Measurements from ENCODE around the gene RBM38. TPM values are rescaled to one million over a fixed set of nuclear protein-coding genes. Genes with fewer than 3 reads are reported as not detected.

RBM38 gene
- total and polyA plus RNA-seq, 2 of the 4 experiments (the other 2 are of a cell fraction), result 5.2 to 11.9 TPM

DNA sequence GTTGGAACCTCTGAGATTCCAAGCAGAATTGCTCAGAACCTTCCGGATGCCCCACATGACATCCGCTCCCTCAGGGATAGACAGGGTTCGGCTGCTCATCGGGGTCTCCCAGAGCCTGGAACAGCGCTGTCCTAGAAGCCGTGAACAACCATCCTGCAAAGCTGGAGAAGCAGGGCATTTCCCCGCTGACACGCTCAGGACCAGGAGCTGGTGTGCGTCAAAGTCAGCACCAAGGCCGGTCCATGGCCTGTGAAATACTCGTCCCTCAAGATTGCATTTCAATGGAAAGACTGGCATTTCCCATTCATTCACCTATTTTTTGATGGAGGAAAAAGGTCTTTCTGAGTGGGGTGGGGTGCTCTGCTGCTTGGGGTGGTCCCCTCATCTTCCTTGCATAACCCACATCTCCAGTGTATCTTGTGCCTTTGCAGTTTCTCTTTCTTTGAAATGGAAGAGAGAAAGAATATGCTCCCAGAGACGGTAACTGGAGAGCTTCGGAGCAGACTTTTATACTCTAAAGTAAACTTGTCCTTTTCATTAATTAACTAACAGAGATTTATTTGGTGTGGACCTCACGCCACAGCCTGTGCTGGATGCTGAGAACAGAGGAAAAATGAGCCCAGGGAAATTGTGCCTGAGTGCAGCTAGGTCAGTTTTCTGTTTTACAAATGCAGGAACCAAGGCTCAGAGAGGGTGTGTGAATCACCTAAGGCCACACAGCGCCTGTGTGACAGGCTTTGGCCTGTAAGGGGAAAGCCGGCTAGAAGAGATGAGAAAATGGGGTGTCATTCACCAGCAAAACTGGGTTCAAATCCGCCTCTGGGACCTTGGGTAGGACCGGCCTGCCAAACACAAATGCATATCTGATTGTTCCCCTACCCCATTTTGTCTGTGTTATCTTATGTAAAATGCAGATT is 52.4 kb downstream of the RBM38 start (continued):
- TF ChIP-seq BHLHE40 (IDR thresholded peaks at IDR 0.05; ENCODE audit: low read depth, low read length) (no peak), CEBPB (IDR thresholded peaks at IDR 0.05; ENCODE audit: low read depth, low read length) (no peak)

DNA sequence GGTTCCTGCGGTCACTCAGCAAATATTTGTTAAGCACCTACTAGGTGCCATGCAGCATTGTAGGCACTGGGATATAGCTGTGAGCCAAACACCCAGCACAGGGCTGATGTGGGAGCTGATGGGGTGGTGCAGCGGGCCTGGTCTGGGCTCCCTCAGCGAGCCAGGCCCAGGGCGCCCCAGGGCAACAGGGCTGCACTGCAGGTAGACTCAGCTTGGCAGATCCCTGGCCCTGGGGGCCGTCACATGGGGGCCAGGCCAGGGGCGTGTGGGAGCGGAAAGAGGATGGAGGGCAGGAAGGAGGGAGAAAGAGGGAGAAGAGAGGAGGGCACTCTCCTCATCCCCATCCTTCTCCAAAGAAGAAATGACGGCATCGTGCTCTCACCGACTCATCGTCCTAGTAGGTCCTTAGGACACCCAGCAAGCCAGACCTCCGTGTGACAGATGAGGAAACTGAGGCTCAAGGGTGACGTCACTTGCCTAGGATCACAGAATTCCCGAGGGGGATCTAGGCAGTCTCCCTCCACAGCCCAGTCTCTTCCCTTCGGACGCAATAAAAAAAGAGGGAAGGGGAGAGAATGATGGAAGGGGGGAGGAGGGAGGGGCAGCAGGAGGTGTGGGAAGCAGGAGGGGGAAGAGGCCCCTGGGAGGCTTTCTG is 53.3 kb downstream of the RBM38 start:
- no peak overlapping the region for H3K18ac ChIP-seq (ENCODE audit: low read depth, low read length)
- H3K23ac ChIP-seq (ENCODE audit: low read depth, low read length), result no peak overlapping the region
- H3K4me3 ChIP-seq (ENCODE audit: insufficient read depth, low read depth, low read length), result no peak overlapping the region
- H3K9ac ChIP-seq (ENCODE audit: low read depth, low read length), result no peak overlapping the region
- ATAC-seq (ENCODE audit: low read depth), result no peak
- no peak overlapping the region for H3K4ac ChIP-seq (ENCODE audit: low read depth, low read length)
- H3K27ac ChIP-seq (ENCODE audit: insufficient read depth, low read length), result no peak overlapping the region
- 0 out of 2 replicates have a peak, but pooled peaks cover 3% of the 10 kb centered on the region for H3K9me1 ChIP-seq (ENCODE audit: insufficient read depth, low read length)
- no peak for TF ChIP-seq MAFK (IDR thresholded peaks at IDR 0.05; ENCODE audit: low read depth, low read length)
- no peak for TF ChIP-seq CHD1 (IDR thresholded peaks at IDR 0.05; ENCODE audit: low read depth, low read length)
- no peak for TF ChIP-seq RAD21 (IDR thresholded peaks at IDR 0.05; ENCODE audit: low read length)
- no peak for TF ChIP-seq RCOR1 (IDR thresholded peaks at IDR 0.05; ENCODE audit: insufficient replicate concordance, low read length)
- no peak for TF ChIP-seq NFE2L2 (IDR thresholded peaks at IDR 0.05; ENCODE audit: low read depth, low read length)
- H3K9me3 ChIP-seq (ENCODE audit: control insufficient read depth, insufficient read depth, low read length), result peaks cover 7% of the 10 kb centered on the region
- H2AFZ ChIP-seq (replicated peaks; ENCODE audit: low read length, poor library complexity), result no peak overlapping the region
- peaks cover 3% of the 10 kb centered on the region for H3K27me3 ChIP-seq (ENCODE audit: control insufficient read depth, insufficient read depth, low read length)
- no peak overlapping the region; the same call in 1 of the 2 replicates for H4K91ac ChIP-seq (ENCODE audit: insufficient read depth, low read depth, low read length)
- POLR2A ChIA-PET (ENCODE audit: unreplicated experiment), result no interaction called here
- H3K14ac ChIP-seq (replicated peaks; ENCODE audit: low read depth, low read length), result no peak overlapping the region
- H2BK120ac ChIP-seq (ENCODE audit: low read depth, low read length), result peak overlapping the region; percentile 4; the same call in 1 of the 2 replicates
- 0 out of 2 replicates have a peak overlapping the region, but pooled peaks have one; percentile 36 for H2AK5ac ChIP-seq (ENCODE audit: low read depth, low read length)
- CTCF ChIA-PET, result no interaction called here
- no peaks in the 10 kb centered on the region for H4K20me1 ChIP-seq (ENCODE audit: insufficient read depth, low read length)
- H2BK5ac ChIP-seq (ENCODE audit: low read depth, low read length, poor library complexity, severe bottlenecking), result no peak overlapping the region
- no peaks in the 10 kb centered on the region for H3K79me1 ChIP-seq (ENCODE audit: low read depth in 1 of 2, low read length in 2 of 2)
- peaks cover 4% of the 10 kb centered on the region; the same call in 1 of the 2 replicates for H3K4me1 ChIP-seq (ENCODE audit: control insufficient read depth, insufficient read depth, low read length)
- H3K56ac ChIP-seq (ENCODE audit: extremely low read depth, insufficient read depth, low read length), result no peak overlapping the region
- dilution Hi-C loops (cut with HindIII; ENCODE audit: low sequenced_read_pairs, unreplicated experiment), result no loop called here
- no peak overlapping the region for H2AK9ac ChIP-seq (replicated peaks; ENCODE audit: low read depth, low read length, poor library complexity)
- no peak overlapping the region for H4K8ac ChIP-seq (ENCODE audit: low read depth in 2 of 2, low read length in 2 of 2)
- in situ Hi-C loops (cut with MboI; ENCODE audit: low sequenced_read_pairs), result no loop called here
- WGBS, 2 experiments (ENCODE audit: extremely low coverage in 2 of 2, insufficient read length in 1 of 2), result 94% methylated on average over 3 of the region's 16 CpGs; no CpG with 5 or more reads in 1 of the 2 experiments
- H4K5ac ChIP-seq (ENCODE audit: low read depth, low read length), result no peak overlapping the region
- H2BK15ac ChIP-seq (ENCODE audit: low read depth, low read length), result no peak overlapping the region
- no peak overlapping the region for H3K4me2 ChIP-seq (ENCODE audit: low read depth, low read length)
- no TSS peak for BruUV-seq (replicated peaks)
- H3K36me3 ChIP-seq (ENCODE audit: control insufficient read depth, insufficient read depth, low read length), result no peaks in the 10 kb centered on the region
- no peak for DNase-seq
- H2BK20ac ChIP-seq (ENCODE audit: low read depth, low read length), result no peak overlapping the region
- intact Hi-C loops (cut with micrococcal nuclease), result no loop called here

Data from IMR-90 (cell line).